GM10266 (cell line): ENCODE measurements around the gene GPR158.

ENCODE experiments used
- DNase-seq: peaks from one replicate; pipeline ENCODE4 v3.0.0; 2012; ENCODE audit errors: extremely low spot score
- TF ChIP-seq, protein P1 (sequence below): IDR thresholded peaks from 2 replicates; pipeline ENCODE4 v1.5.1; 2012; ENCODE audit warnings: mild to moderate bottlenecking, low read depth; ENCODE audit not compliant: control insufficient read depth, insufficient read depth; ENCODE audit errors: missing control alignments

The GPR158 gene

GRCh38 chr10:25177754-25178135, 2.9 kb downstream of the GPR158 start:
- TF ChIP-seq, protein P1, sequence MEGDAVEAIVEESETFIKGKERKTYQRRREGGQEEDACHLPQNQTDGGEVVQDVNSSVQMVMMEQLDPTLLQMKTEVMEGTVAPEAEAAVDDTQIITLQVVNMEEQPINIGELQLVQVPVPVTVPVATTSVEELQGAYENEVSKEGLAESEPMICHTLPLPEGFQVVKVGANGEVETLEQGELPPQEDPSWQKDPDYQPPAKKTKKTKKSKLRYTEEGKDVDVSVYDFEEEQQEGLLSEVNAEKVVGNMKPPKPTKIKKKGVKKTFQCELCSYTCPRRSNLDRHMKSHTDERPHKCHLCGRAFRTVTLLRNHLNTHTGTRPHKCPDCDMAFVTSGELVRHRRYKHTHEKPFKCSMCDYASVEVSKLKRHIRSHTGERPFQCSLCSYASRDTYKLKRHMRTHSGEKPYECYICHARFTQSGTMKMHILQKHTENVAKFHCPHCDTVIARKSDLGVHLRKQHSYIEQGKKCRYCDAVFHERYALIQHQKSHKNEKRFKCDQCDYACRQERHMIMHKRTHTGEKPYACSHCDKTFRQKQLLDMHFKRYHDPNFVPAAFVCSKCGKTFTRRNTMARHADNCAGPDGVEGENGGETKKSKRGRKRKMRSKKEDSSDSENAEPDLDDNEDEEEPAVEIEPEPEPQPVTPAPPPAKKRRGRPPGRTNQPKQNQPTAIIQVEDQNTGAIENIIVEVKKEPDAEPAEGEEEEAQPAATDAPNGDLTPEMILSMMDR, result no peak

DNA sequence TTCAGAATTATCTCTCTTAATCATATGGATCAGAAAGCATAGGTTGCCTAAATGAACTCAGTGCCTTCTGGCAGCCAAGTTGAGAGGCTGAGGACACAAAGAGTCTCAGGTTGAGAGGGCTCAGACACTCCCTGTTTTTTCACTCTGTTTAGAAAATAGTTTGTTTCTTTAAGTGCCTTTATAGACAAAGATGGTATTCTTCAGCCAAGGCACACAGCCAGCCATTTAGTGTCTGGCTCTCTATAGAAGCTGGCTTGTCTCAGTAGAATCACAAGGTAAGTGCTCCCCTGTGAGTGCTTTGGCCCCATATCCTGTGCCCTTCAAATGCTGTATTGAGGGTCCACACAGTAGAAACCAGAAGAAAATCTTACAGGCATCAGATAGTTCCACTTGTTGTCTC, 3.6 kb downstream of the GPR158 start:
- TF ChIP-seq, protein P1, result no peak
- no peak for DNase-seq

More at GRCh38 chr10:25177754-25178135, 2.9 kb downstream of the GPR158 start:
- no peak for DNase-seq

DNA sequence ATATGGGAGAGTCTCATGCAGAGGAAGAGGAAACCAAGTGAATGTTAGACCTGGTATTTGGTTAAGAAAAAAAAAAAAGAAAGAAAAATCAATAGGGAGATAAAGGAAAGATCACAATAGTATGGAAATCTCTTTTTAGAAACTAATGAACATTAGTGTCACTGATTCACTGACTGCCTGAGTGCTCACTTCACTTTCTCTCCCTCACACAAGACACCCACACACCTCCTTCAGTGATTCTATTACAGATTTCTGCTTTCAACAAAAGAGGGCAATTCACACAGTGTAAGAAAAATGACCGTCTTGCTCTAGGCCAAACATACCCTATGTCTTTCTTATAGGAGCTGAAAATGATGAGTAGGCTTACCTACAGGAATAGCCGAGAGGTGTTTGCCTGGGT, 6.0 kb downstream of the GPR158 start:
- no peak for DNase-seq
- TF ChIP-seq, protein P1, result no peak

DNA sequence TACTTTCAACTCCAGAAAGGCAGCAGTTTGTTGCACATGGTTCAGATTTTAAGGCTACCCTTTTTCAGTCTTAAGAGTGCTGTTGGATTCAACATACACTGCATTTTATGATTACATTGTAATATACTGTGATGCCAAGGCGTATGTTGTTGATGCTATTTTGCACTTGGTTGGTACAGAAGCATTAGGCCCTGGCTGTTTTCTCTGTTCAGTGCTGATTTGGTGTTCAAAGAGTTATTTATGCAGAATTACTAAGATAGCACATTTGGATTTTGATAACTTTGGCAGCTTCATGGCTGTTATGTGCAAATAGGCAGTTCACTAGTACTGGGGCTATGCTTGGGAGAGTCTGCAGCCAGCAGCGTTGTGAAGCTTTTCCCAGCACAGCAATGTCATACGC, 7.8 kb downstream of the GPR158 start:
- DNase-seq, result no peak
- TF ChIP-seq, protein P1, result no peak

DNA sequence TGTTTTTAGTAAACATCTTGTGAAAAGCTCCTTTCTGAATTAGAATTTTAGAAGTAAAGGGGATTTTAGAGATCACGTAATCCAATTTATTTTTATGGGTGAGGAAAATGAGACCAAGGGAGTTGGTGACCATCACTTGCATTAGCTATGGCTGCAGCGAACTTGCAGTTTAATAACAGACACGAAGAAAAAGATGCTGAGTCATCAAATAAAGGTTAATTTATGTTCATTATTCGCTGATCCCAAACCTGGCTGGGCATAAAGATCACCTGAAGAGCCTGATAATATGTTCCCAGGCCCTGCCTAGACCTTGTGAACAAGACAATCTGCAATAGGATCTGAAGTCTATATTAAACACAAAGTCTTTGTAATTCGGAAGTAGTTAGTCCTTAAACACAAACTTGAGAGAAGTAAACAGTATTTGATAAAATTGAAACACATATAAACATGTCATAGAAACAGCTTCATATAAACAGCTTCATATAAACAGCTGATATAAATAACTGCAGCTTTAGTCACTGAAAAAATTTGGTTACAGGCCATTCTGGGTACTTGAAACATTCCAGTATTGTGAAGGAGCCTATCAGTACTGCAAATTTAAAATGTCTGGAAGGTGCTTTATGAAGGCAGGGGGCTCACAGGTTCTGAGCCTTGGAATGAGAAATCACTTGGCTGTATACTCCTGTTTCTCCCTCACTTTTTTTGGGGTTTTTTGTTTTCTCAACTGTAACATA, 16.5 kb downstream of the GPR158 start:
- no peak for DNase-seq
- TF ChIP-seq, protein P1, result no peak

DNA sequence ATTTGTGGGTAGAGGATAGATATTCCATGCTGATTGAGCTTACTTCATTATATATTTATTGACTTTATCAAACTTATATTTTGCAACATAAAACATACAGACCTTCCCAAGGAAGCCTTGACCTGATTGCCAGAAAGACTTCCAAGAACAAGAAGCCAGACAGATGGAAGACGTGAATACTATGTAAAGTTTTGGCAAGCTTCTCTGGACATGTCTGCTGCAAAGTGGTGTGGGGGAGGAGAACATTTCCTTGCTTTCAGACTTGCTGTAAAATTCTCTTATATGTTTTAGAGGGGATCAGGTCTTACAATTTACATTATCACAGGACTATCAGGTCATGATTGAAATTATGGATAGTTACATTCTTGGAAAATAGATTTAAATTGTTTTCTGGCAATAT, 23.4 kb downstream of the GPR158 start:
- DNase-seq, result no peak
- TF ChIP-seq, protein P1, result no peak

DNA sequence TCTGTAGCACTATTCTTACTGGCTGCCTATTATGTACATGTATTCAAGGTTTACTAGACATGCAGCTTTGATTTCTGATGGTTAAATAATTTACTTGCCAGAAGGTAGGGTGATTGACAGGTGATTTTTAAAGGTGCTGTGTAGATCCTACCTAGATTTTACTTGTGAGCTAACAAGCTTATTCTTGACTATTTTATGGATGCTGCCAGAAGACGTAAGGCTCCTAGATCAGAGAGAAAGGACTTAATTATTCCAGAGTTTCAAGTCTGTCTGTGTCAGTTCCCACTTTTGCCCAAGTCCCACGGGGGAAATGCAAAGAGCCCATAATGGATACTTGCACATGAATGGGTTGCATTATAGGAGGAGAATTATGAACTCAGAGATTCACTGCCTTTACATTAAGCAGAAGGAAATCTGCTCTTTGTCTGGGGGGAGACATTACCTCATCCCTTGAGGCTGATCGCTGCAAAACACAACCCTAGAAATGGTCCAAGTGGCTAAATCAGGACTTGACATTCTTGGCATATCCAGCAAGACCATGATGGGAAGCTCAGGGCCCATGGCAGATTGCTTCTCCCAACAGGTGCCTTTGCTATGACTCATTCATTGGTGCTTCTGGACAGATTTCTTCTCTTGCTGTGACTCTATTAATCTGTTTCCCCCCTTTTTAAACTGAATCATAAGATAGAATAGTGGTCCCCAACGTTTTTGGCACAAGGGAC, 32.1 kb downstream of the GPR158 start:
- TF ChIP-seq, protein P1, result no peak
- no peak for DNase-seq
